Erythroblast (primary cell): ENCODE data around the gene TSR1.

Experiments
- GATA1 ChIP-seq: IDR thresholded peaks from 2 replicates; pipeline ENCODE4 v1.6.1; 2011; ENCODE audit warnings: low read depth, mild to moderate bottlenecking, control low read depth, low read length, moderate library complexity
- POLR2A ChIP-seq: IDR thresholded peaks from 2 replicates; pipeline ENCODE4 v1.6.1; 2011; ENCODE audit warnings: mild to moderate bottlenecking, low read length

GRCh38 chr17:2369039-2369438, 32.8 kb upstream of the TSR1 start:
- no peak for TF ChIP-seq POLR2A
- no peak for TF ChIP-seq GATA1
